Measurements from ENCODE around the gene R3HDM4.
"Not testable (repeated sequence)": the region's sequence is repeated elsewhere in the genome, so short reads cannot be mapped to it uniquely, and the experiment has no call there.

R3HDM4 gene

GRCh38 chr19:890831-891230 is 22.2 kb downstream of the R3HDM4 start:
- no peak for DNase-seq

DNA sequence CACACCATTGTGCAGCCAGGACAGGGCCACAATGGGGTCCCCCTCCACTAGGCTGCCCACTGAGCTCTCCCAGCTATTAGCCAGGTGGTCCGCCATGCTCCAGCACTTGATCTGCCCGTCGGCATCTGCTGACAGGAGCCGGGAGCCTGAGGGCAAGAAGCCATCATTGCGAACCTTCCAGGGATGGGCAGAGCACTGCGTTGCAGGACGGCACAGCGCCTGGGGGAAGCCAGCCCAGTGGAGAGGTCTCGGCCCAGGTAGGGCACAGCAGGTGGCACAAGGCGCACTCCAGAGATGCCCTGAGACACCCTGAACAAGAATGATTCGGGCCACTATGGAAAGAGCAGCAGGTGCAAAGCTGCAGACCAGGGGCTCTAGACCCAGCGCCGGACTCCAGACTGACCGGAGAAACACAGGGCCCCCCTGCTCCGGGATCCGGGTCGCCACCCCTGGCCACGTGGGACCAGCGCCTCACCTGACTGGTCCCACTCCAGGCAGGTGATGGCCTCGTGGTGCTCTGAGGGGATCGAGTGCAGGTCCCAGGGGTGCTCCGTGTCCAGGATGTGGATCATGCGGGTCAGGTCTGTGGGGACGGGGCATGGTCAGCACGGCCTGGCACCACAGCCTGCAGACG is 23.2 kb downstream of the R3HDM4 start:
- no peak for DNase-seq

DNA sequence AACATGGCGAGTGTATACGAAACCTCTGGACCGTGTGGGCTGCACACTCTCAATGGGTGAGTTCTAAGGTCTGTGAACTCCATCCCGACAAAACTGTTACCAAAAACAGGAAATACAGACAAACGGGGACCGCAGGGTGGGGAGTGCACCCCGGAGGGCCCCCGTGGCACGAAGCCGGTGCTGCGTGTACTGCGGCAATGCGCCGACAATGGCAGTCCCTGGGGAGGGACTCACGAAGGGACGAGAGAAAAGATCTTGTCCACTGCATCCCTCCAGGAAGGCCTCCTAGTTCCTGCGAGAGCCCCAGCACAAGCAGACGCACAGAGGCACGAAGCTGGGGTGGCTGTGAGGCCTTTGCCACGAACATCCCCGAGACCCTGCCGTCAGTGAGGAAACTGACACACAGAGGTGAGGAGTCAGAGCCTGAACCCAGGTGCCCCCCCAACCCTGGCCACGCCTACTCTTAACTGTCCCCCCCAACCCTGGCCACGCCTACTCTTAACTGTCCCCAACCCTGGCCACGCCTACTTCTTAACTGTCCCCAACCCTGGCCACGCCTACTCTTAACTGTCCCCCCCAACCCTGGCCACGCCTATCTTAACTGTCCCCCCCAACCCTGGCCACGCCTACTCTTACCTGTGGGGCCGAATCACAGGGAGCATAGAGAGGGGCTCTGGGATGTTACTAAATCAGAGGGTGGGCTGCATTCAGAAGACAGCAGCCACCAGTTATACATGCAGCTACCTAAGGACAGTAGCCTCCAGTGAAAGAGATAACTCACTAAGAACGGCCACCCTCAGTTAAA is 24.2 kb downstream of the R3HDM4 start:
- no peak for DNase-seq

DNA sequence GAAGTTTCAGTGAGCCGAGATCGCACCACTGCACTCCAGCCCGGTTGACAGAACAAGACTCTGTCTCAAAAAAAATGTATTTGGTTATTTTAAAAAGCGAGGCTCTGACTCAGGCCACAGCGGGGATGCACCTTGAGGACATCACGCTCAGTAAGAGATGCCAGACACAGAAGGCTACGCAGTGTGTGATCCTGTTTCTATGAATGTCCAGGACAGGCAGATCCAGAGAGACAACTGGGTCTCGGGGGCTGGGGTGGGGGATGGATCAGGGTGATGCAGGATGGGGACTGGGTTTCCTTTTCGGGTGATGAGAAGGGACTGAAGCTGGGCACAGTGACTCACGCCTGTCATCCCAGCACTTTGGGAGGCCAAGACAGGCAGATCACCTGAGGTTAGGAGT is 25.4 kb downstream of the R3HDM4 start:
- no peak for DNase-seq

DNA sequence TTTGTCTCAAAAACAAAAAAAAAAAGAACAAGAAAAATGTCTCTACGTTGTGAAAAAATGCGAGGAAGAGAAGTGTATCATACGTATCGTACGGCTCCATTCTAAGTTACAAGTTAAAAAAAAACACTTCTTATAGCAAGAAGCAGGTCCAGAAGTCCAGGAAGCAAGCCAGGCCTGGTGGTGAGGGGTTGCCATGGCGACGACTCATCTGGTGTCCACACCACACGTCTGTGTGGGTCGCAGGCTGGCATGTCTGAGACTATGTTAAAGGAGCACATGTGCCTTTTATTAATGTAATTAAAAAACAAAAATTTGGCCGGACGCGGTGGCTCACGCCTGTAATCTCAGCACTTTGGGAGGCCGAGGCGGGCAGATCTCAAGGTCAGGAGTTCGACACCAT is 25.9 kb downstream of the R3HDM4 start:
- no peak for DNase-seq

GRCh38 chr19:885536-886224 is 27.3 kb downstream of the R3HDM4 start:
- DNase-seq = no peak

- DNase-seq = no peak
These were observed 28.4 kb downstream of the R3HDM4 start for GRCh38 chr19:884420-885211.

GRCh38 chr19:883661-884211 is 29.3 kb downstream of the R3HDM4 start:
- DNase-seq = no peak

- no peak for DNase-seq
These were observed 30.0 kb downstream of the R3HDM4 start for GRCh38 chr19:882871-883497.

- DNase-seq = no peak
These were observed 31.5 kb downstream of the R3HDM4 start for GRCh38 chr19:881385-882071.

GRCh38 chr19:879711-880438 is 33.1 kb downstream of the R3HDM4 start:
- DNase-seq = no peak

DNA sequence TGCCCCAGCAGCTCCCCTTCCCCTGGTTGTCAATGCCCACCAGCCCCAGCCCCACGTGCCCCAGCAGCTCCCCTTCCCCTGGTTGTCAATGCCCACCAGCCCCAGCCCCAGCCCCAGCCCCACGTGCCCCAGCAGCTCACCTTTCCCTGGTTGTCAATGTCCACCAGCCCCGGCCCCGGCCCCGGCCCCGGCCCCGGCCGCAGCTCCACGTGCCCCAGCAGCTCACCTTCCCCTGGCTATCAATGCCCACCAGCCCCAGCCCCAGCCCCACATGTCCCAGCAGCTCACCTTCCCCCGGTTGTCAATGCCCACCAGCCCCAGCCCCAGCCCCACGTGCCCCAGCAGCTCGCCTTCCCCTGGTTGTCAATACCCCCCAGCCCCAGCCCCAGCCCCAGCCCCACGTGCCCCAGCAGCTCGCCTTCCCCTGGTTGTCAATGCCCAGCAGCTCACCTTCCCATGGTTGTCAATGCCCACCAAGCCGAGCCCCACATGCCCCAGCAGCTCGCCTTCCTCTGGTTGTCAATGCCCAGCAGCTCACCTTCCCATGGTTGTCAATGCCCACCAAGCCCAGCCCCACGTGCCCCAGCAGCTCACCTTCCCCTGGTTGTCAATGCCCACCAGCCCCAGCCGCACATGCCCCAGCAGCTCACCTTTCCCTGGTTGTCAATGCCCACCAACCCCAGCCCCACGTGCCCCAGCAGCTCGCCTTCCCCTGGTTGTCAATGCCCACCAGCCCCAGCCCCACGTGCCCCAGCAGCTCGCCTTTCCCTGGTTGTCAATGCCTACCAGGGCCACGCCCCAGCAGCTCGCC is 34.1 kb downstream of the R3HDM4 start:
- DNase-seq = not testable (repeated sequence)

- not testable (repeated sequence) for DNase-seq
These were observed 34.9 kb downstream of the R3HDM4 start for GRCh38 chr19:877992-878660.

DNA sequence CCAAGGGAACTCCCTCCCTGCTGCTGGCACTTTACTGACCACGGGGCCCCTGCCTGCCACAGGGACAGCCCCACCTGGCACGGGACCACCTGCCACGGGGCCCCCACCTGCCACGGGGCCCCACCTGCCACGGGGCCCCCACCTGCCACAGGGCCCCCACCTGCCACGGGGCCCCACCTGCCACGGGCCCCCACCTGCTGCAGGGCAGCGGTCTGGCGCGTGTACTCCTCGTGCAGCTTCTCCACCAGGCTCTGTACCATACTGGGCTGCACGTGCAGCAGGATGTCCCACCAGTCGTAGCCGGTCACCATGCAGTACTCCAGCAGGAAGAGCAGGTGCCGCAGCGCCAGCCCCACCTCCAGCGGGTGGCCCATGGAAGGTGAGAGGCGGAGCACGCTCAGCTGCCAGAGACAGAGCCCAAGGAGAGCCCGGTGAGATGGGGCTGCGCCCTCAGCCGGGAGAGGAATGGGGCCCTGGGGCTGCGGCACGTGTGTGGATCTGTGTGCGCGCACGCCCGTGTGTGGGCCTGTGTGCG is 36.2 kb downstream of the R3HDM4 start:
- DNase-seq = no peak

- no peak for DNase-seq
These were observed 36.9 kb downstream of the R3HDM4 start for GRCh38 chr19:876089-876488.

- no peak for DNase-seq
These were observed 37.6 kb downstream of the R3HDM4 start for GRCh38 chr19:875265-875879.

- DNase-seq = no peak
These were observed 39.4 kb downstream of the R3HDM4 start for GRCh38 chr19:873561-874041.

- peak; percentile 56 to 61 for DNase-seq
These were observed 39.9 kb downstream of the R3HDM4 start for GRCh38 chr19:873084-873483.
